Spleen (tissue), 7 donors: ENCODE results near the gene AKIRIN2.

ENCODE experiments used
- POLR2A ChIP-seq, 3 donors: fragments of 450-650 bp; IDR thresholded peaks; one replicate each; pipeline ENCODE4 v1.5.1; 2017; ENCODE audit warnings: antibody characterized with exemption in 3 of 3, mild to moderate bottlenecking in 1 of 3
- POLR2AphosphoS5 ChIP-seq, 3 donors: sonication (generic); formaldehyde crosslinking; IDR thresholded peaks; one replicate each; pipeline ENCODE4 v1.5.1; 2017; ENCODE audit warnings: antibody characterized with exemption in 3 of 3
- TF ChIP-seq, protein P1 (sequence below), 11 experiments: fragments of 200-600 bp in 7 of 11; fragments of 450-650 bp in 4 of 11; sonication (generic) in 4 of 11; IDR thresholded peaks in 8 of 11; conservative IDR thresholded peaks in 3 of 11; 1 replicate in 7 of 11; 2 replicates in 4 of 11; pipeline versions ENCODE4 v1.4.0 to v1.8.0; 2016 to 2021; ENCODE audit warnings: antibody characterized with exemption in 11 of 11, inconsistent platforms in 4 of 11, mild to moderate bottlenecking in 1 of 11
- donor health status: DM: no; HTN: no; CAD: no; lungs with moderate emphysema.
- donor health status: DM: no; HTN: no; CAD: no.
- donor health status: DM: no; HTN: no; CAD: no.

DNA sequence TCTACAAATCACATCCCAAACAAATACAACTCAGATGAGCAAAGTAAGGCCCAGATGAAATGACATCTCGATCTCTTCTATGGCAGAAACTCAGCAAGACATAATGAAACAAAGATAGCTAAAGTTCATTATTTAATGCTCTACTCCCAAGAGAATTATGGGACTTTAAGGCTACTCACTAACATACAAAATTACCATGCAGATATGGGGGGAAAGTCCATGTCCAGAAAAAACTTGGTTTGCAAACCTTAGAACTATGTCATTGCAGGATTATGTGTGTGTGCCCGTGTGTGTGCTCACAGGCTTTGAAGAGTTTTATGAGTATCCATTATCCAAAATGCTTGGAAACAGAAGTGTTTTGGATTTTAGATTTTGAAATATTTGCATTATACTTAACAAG is 34.0 kb downstream of the AKIRIN2 start:
- TF ChIP-seq POLR2A (IDR thresholded peaks at IDR 0.05), result no peak
- TF ChIP-seq, protein P1, sequence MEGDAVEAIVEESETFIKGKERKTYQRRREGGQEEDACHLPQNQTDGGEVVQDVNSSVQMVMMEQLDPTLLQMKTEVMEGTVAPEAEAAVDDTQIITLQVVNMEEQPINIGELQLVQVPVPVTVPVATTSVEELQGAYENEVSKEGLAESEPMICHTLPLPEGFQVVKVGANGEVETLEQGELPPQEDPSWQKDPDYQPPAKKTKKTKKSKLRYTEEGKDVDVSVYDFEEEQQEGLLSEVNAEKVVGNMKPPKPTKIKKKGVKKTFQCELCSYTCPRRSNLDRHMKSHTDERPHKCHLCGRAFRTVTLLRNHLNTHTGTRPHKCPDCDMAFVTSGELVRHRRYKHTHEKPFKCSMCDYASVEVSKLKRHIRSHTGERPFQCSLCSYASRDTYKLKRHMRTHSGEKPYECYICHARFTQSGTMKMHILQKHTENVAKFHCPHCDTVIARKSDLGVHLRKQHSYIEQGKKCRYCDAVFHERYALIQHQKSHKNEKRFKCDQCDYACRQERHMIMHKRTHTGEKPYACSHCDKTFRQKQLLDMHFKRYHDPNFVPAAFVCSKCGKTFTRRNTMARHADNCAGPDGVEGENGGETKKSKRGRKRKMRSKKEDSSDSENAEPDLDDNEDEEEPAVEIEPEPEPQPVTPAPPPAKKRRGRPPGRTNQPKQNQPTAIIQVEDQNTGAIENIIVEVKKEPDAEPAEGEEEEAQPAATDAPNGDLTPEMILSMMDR (IDR thresholded peaks at IDR 0.05 in 8 of 11, conservative IDR thresholded peaks at IDR 0.05 in 3 of 11), result no peak
- no peak for TF ChIP-seq POLR2AphosphoS5 (IDR thresholded peaks at IDR 0.05)
